Activated naive CD4-positive, alpha-beta T cell treated with anti-CD3 and anti-CD28 coated beads, Interleukin-2, amount 50 U/mL, for 16 hours (primary cell): Measurements from ENCODE around the gene GLIS1.

ENCODE experiments used
- DNase-seq: peaks from one replicate; pipeline ENCODE4 v3.0.0-alpha.2; 2020

The GLIS1 gene

DNA sequence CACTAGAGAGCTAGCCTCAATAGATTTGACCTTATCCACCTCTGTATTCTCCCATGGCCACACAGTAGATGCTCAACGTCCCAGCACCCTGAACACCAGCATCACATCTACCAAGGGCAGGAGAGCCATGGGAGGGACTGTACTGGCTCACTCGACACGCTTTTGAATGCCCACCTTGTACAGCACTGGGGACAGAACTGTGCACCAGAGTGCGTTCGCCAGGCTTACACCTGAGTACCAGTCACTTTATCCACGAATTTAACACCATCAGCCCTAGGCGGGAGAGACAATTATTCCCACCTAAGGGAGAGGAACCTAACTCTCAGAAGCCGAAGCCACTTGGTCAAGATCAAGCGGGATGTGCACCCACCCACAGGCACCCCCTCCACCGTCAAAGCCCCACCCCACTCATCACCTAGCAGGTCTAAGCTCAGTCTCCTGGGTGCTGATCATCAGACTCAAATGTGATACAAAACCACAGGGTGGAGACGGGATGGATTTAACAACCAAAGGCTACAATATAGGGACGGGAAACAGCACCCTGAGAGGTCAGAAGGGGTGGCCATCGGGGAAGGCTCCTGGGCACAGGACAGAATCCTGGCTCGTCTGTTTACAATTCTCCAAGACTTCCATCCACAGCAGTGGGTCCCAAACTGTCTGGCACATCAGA lies 110.5 kb downstream of the GLIS1 start:
- DNase-seq = no peak

- DNase-seq = no peak
Measured at GRCh38 chr1:53627666-53628065, 111.3 kb downstream of the GLIS1 start.

DNA sequence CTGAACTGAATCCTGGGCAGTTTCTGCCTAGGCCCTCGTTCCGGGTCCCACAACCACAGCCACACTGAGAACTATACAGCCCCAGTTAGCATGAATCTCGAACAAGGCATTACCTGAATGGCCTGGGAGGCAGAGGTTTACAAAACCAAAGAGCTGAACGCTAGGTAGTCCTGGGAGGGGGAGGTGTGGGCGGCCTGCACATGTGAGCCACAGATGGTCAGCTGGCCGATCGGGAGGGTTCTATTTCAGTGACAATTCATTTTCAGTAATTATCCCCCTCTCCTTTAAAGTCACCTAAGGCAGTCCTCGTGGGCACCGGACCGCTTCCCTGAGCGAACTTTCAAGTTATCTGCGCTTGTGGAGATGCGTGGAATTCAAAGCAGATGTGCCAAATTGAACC lies 111.9 kb downstream of the GLIS1 start:
- DNase-seq = no peak

DNA sequence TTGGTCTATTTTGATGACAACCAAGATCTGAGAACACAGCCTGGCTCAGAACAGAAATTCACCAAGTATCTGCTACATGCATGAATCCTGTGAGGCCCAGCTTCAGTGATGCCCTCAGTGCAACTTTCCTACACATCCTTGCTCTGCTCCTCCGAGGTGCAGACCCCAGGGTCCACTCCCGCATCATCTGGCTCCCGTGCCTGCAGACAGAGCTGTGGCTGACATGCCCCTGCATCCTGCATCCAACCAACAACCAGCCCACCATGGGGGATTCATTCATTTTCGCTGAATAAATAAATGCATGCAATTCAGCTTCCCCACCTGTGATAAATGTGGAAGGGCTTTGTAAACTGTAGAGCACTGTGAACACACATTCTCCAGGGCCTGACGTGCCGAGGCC lies 112.3 kb downstream of the GLIS1 start:
- DNase-seq = no peak

DNA sequence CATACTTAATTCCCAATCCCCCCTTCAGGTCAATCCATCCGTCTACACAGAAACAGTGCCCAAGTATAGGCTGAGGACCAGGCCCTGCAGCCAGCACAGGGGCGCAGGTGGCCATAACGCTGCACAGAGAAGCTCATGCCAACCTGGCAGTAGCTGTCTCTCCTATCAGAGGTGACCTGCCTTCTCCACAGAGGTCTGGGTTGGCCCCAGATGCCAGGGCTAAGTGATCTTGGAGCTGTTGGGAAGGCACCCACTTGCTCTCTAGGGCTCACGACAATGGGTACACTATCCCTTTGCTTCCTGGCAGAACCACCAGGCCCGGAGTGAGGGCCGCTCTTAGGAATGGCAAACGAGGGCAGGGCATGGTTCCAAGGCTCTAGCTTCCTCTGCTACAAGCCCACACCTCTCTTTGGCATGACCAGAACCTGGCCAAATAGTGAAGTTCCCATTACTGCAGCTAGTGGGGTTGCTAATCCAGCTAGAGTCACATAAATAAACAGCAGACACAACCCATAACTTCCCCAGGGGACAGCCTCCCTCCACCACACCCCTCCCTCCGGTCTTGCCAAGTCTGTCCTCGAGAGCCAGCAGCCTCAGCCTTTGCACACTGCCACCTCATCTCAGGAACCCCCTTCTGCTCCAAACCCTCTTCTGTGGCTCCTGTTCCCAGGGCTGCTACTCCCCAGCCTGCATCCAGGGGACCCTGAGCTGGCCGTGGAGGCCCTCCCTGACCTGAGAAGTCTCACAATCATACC lies 113.0 kb downstream of the GLIS1 start:
- no peak for DNase-seq

DNA sequence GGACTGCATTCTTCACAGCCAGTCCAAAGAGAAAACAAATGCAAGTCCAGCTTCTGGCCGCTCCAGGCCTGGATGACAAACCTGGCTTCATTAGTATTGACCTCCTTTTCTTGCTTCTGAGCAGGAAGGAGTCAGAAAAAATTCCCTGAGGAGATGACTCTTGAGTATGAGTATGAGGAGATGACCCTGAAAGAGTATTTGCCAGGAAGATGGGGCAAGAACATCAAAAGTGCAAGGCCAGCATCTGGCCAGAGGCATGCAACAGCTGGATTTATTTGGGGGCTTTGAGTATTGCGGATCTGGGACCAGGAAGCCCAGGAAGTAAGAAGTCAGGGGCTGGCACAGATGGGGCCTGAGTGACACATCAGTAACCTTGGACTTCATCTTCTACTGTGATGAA lies 113.9 kb downstream of the GLIS1 start:
- DNase-seq = no peak

- DNase-seq = no peak
Measured at GRCh38 chr1:53622531-53622930, 116.4 kb downstream of the GLIS1 start.

GRCh38 chr1:53621144-53621543 lies 117.8 kb downstream of the GLIS1 start:
- no peak for DNase-seq

- no peak for DNase-seq
Measured at GRCh38 chr1:53620061-53620855, 118.7 kb downstream of the GLIS1 start.

DNA sequence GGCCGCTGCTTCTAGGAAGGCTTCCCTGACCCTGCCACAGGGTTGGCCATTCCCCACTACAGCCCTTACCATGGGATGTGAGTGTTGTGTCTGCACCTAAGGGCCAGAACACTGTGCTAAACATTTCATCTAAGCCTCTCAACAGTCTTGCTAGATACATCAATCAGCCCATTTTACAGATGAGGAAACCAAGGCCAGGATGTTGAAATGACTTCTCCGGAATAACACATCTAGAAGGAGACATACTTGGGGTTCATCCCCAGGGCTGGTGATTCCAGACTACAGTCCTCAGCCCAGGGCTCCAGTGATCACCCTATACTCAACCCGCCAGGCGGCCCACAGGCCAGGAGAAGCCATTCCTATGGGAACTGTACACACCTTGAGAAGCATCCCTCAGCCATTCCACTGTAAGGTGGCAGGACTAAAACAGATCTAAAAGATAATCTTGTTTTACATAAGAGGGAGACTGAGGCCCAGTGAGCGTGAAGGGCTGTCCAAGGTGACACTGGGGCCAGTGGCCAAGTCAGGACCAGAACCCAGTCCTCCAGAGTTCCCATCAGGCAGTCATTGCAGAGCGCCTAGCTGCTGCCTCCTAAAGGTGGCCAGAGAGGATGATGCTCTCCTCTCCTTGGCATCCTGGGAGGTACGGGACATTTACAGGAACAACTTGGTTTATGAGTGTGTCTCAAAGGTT lies 119.5 kb downstream of the GLIS1 start:
- DNase-seq = no peak

DNA sequence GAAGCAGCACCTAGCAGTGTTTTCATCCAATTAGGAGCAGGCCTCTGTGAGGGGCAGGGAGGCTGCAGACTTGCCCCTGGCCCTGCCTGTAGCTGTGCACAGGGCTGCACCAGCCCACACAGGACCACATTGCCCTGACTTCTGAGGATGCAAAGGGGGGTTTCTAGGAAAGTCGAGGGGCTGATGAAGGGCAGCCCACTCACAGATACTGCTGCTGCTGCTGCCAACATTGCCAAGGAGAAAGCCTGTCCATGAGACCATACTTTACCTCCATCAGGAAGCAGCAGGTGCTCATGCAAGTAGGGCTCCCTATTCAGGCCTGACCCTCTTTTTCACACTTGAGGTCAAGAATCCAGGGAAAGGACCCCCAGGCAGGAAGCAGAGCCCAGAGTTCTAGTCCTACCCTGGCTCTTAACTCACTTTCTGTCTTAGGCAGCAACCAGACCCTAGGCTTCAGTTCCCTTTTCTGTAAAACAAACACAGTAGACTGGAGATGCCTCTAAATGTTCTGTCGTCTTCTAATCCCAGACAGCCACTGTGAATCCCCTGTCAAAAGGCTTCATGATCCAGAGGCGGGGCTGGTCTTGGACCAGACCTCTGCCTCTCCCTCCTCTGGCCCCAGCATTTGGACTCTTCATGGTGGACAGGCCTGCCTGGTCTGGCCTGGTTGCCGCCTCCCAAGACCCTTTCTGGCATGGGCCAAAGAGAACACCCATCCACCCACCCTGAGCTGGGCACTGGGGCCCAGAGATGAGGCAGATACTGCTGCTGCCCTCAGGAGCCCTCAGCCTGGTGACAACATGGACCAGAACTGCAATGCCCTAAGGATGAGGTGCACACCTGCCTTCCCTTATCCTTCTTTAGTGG lies 120.2 kb downstream of the GLIS1 start:
- no peak for DNase-seq

- DNase-seq = no peak
Measured at GRCh38 chr1:53617851-53618499, 121.0 kb downstream of the GLIS1 start.

GRCh38 chr1:53617382-53617781 lies 121.6 kb downstream of the GLIS1 start:
- DNase-seq = no peak

DNA sequence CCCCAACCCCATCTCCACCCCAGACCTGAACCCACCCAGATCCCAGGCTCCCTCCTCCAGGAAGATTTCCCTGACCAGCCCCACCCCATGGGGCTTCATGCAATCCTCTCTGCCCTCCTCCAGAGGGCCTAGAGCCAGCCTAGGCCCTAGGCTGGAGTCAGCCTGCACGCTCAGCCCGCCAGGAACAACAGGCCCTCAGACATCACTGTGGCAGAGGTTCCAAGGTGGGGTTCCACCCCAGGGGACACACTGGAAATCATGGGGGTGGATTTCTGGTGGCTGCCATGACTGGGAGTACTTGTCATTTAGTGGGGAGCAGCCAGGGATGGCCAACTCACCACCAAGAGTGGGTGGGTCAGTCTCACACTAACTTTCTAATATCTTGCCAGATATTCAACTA lies 122.0 kb downstream of the GLIS1 start:
- DNase-seq = no peak

GRCh38 chr1:53616511-53616910 lies 122.5 kb downstream of the GLIS1 start:
- DNase-seq = no peak

DNA sequence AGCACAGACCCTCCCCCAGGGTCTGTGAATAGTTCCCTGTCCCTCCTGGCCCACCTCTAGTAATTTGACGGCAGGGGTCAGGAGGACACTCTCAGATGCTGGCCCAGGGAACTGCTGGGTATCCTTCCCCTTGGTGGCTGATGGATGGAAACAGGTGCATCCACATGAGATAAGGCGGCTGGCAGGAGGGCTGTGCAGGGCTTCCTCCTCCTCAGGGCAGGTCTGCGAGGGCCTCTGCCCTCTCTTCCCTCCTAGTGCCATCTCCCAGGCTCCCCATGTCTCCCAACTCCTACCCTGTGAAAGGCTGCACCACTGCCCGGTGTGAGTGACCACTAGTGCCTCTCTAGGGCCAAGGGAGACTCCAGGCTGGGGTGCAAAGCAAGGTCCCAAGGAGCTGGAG lies 123.9 kb downstream of the GLIS1 start:
- DNase-seq = no peak

- DNase-seq = no peak
Measured at GRCh38 chr1:53614231-53615021, 124.5 kb downstream of the GLIS1 start.

- no peak for DNase-seq
Measured at GRCh38 chr1:53608676-53609075, 130.3 kb downstream of the GLIS1 start.

- DNase-seq = no peak
Measured at GRCh38 chr1:53608071-53608470, 130.9 kb downstream of the GLIS1 start.

GRCh38 chr1:53606651-53607051 lies 132.3 kb downstream of the GLIS1 start:
- no peak for DNase-seq

- no peak for DNase-seq
Measured at GRCh38 chr1:53606197-53606596, 132.8 kb downstream of the GLIS1 start.
